Stimulated activated CD8-positive, alpha-beta memory T cell treated with anti-CD3 and anti-CD28 coated beads, Interleukin-12 subunit alpha, Interleukin-12 subunit beta, amount 100 ng/mL, for 24 hours (primary cell): ENCODE data around the gene LRRC7.

Experiments
- DNase-seq: peaks from one replicate; pipeline ENCODE4 v3.0.0-alpha.2; 2020; ENCODE audit errors: extremely low read depth

The LRRC7 gene

GRCh38 chr1:69967245-69967766, 399.6 kb downstream of the LRRC7 start:
- no peak for DNase-seq

GRCh38 chr1:69976896-69977295, 409.2 kb downstream of the LRRC7 start:
- no peak for DNase-seq

- DNase-seq, result no peak
Observed at GRCh38 chr1:69982992-69983391, 415.3 kb downstream of the LRRC7 start.

GRCh38 chr1:69985376-69985775, 417.7 kb downstream of the LRRC7 start:
- DNase-seq, result no peak

- DNase-seq, result no peak
Observed at GRCh38 chr1:69985901-69986439, 418.2 kb downstream of the LRRC7 start.

GRCh38 chr1:69987881-69988280, 420.2 kb downstream of the LRRC7 start:
- no peak for DNase-seq

GRCh38 chr1:69991644-69992043, 423.9 kb downstream of the LRRC7 start:
- no peak for DNase-seq

GRCh38 chr1:69992594-69992993, 424.9 kb downstream of the LRRC7 start:
- DNase-seq, result no peak

- DNase-seq, result no peak
Observed at GRCh38 chr1:69993810-69994209, 426.1 kb downstream of the LRRC7 start.

GRCh38 chr1:69994241-69994640, 426.5 kb downstream of the LRRC7 start:
- no peak for DNase-seq

- no peak for DNase-seq
Observed at GRCh38 chr1:69998847-69999246, 431.1 kb downstream of the LRRC7 start.

- DNase-seq, result no peak
Observed at GRCh38 chr1:70003211-70003908, 435.6 kb downstream of the LRRC7 start.

GRCh38 chr1:70005386-70006034, 437.8 kb downstream of the LRRC7 start:
- DNase-seq, result no peak

GRCh38 chr1:70008660-70009059, 440.9 kb downstream of the LRRC7 start:
- DNase-seq, result no peak

- no peak for DNase-seq
Observed at GRCh38 chr1:70017770-70018169, 450.0 kb downstream of the LRRC7 start.

- DNase-seq, result no peak
Observed at GRCh38 chr1:70024272-70024671, 456.6 kb downstream of the LRRC7 start.

GRCh38 chr1:70025052-70025451, 457.3 kb downstream of the LRRC7 start:
- no peak for DNase-seq

GRCh38 chr1:70025846-70026245, 458.1 kb downstream of the LRRC7 start:
- no peak for DNase-seq

GRCh38 chr1:70033266-70033873, 465.6 kb downstream of the LRRC7 start:
- no peak for DNase-seq

GRCh38 chr1:70033936-70034335, 466.2 kb downstream of the LRRC7 start:
- DNase-seq, result no peak

GRCh38 chr1:70034403-70034802, 466.7 kb downstream of the LRRC7 start:
- no peak for DNase-seq

GRCh38 chr1:70038025-70038424, 470.3 kb downstream of the LRRC7 start:
- no peak for DNase-seq

GRCh38 chr1:70039485-70039884, 471.8 kb downstream of the LRRC7 start:
- DNase-seq, result no peak
